GM12865 (cell line): ENCODE data around the gene VENTX.

Experiments
- DNase-seq: peaks from one replicate; pipeline ENCODE4 v3.0.0; 2010; ENCODE audit warnings: low read depth
- H3K4me3 ChIP-seq: 2 replicates; pipeline ENCODE4 v1.5.1; 2011; ENCODE audit warnings: mild to moderate bottlenecking, low read depth, low read length, control low read depth
- TF ChIP-seq, protein P1 (sequence below): IDR thresholded peaks from 2 replicates; pipeline ENCODE4 v1.5.1; 2011; ENCODE audit warnings: low read length, control low read depth, low read depth, inconsistent platforms; ENCODE audit not compliant: insufficient read depth; ENCODE audit errors: missing control alignments

The VENTX gene

DNA sequence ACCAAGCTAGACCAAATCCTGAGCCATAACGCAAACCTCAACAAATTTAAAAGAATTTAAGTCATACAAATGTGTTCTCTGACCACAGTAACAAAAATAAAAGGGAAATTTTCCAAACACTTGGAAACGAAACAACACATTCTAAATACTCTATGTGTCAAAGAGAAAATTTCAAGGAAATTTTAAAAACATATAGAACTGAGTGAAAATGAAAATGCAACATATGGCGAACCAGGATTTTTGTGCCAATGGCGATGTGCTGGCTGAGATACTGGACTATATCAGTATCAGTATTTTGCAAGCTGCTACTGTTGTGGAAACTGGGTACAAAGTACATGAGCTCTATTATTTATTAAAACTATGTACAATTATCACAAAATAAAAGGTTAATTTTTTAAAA lies 43.5 kb upstream of the VENTX start:
- no peak overlapping the region for H3K4me3 ChIP-seq
- no peak for DNase-seq
- TF ChIP-seq, protein P1, sequence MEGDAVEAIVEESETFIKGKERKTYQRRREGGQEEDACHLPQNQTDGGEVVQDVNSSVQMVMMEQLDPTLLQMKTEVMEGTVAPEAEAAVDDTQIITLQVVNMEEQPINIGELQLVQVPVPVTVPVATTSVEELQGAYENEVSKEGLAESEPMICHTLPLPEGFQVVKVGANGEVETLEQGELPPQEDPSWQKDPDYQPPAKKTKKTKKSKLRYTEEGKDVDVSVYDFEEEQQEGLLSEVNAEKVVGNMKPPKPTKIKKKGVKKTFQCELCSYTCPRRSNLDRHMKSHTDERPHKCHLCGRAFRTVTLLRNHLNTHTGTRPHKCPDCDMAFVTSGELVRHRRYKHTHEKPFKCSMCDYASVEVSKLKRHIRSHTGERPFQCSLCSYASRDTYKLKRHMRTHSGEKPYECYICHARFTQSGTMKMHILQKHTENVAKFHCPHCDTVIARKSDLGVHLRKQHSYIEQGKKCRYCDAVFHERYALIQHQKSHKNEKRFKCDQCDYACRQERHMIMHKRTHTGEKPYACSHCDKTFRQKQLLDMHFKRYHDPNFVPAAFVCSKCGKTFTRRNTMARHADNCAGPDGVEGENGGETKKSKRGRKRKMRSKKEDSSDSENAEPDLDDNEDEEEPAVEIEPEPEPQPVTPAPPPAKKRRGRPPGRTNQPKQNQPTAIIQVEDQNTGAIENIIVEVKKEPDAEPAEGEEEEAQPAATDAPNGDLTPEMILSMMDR, result no peak

DNA sequence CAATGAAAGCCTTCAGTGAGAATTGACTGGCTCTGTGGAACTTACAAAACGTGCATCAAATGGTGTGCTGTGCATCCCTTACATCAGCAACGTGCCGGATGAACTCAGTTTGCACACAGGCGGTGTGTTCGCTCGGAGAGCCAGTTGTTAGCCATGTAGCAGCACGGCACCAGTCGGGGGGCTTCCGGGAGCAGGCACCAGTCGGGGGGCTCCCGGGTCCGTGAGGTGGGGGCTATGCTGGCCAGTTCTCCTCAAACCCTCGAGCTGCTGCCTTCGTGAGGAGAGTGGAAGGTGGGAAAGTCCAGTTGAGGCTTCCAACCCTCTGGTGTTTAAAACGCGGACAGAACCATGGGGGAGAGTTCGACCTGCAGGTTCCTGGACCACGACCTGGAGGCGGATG lies 42.6 kb upstream of the VENTX start:
- TF ChIP-seq, protein P1, result no peak
- H3K4me3 ChIP-seq, result no peak overlapping the region
- DNase-seq, result no peak

DNA sequence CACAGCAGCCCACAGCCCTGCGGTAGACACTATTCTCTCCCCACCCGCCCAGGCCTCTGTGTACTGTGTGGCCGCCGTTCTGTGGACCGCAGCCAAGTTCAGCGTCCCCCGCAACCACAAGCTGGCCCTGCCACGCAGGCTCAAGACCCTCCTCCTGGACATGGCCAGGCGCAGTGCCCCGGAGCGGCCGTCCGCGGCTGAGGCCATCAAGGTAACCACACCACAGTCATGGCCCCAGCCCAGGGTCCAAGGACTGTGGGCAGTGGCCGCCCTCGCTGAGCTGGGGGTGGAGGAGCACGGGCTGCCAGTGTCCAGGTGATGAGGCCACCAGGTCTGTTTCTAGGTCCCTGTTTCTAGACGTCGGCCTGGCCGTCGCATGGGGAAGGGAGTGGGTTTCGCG lies 42.0 kb upstream of the VENTX start:
- TF ChIP-seq, protein P1, result no peak
- no peak for DNase-seq

DNA sequence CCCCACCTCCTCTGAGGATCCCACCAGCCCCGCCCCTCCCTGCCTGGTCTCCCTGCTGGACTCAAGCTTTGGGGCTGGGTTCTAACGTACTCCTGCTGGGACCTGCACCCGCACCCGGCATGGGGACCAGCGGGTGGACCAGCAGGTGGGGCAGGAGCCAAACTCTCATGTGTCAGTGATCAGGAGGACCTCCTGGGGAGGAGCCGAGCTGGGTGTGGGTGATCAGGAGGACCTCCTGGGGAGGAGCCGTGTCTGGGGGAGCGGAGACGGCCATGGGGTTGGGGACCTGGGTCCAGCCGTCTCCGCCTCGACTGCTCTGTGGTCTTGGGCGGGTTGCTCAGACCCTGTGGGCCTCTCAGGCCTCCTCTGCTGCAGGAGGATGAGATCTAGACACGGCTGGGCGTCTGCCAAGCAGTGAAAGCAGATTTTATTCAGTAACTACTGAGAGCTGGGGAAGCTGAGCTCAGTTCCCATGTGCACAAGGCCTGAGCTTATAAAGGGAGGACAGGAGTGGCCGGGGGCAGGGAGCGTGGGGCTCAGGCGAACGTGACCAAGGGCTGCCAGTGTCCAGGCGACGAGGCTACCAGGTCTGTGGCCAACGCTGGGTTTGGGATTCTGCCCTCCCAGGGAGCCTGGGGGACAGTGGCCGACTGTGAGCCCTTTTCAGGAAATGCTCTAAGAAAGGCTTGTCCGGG lies 41.3 kb upstream of the VENTX start:
- TF ChIP-seq, protein P1, result no peak
- DNase-seq, result no peak
- H3K4me3 ChIP-seq, result no peak overlapping the region

More for the DNA sequence above, 42.0 kb upstream of the VENTX start:
- H3K4me3 ChIP-seq, result no peak overlapping the region

DNA sequence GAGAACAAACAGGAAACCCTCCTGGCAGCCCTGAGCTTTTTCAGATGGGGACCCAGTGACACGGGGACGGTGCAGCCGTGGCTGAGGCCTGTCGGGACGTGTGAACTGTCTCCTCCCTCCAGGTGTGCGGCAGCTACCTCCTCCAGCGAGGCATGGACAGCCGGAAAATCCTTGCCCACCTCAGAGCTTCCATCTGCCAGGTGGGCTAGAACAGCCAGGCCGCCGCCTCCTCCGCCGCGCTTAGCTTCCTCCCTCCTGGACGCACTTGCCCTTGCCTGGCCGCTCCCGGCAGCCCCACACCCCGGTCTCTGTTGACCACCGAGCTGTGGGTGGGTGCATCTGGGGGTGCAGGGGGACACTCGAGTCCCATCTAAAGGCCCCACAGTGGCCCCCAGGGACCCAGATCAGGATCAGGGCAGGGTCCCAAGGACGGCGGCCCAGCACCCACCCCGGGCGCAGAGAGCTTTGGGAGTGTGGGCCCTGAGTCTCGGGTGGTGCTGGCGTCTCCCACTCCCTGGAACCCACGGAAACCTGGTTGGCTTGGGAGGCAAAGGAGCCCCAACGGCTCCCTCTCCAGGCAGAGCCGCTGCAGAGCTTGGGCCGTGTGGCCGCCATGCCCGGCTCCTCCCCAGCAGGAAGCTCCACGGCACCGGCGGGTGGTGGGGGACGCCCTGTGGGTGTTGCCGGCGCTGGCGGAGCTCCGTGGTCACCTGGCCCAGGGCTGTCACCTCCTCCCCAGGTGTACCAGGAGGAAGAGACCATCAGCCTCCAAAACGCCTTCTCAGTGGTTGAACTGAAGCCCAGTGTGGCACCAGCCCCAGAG lies 40.5 kb upstream of the VENTX start:
- TF ChIP-seq, protein P1, result no peak
- DNase-seq, result no peak
- H3K4me3 ChIP-seq, result no peak overlapping the region

DNA sequence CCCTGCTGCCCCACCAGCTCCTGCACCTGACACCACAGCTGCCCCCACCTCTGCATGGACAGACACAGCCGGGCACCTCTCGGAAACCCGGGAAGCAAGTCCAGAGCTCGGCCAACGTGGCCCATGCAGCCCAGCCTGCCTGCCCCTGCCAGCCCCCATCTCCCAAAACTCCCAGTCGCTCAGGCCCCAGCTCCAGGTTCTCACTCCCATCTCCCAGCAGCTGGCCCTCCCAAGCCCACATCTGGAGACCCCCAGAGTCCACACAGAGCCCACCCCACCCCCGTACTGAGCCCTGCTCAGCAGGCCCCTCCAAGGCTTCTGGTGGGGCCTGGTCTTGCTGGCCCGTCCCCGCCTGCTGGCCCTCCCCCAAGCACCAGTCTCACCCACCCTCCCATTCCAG lies 39.9 kb upstream of the VENTX start:
- H3K4me3 ChIP-seq, result no peak overlapping the region
- TF ChIP-seq, protein P1, result no peak
- no peak for DNase-seq

DNA sequence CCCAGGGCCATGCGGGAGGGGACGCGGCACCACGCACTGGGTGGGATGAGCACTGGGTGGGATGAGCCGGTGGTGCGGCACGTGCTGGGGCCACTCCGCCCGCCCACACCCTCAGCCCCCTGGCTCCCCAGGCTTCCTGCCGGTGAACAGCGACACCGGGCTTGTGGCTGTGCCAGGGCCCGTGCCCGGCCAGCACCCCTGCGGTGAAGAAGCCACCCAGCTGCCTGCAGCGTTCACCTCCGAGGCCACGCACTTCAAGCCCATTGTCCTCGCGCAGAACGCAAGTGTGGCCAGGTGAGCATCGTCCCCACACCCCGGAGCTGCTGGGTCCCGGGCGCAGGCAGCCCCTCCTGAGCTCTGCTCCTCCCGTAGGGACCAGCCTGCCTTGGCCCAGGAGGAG lies 39.4 kb upstream of the VENTX start:
- TF ChIP-seq, protein P1, result no peak
- DNase-seq, result no peak
- H3K4me3 ChIP-seq, result no peak overlapping the region
